Mesodermal cell (in vitro differentiated cells): ENCODE results near the gene USP34.

Experiments used
- H3K27ac ChIP-seq: 2 replicates; pipeline ENCODE4 v1.7.0; 2013; ENCODE audit warnings: mild to moderate bottlenecking, low read depth, low read length, moderate library complexity; ENCODE audit not compliant: severe bottlenecking
- H3K36me3 ChIP-seq: 2 replicates; pipeline ENCODE4 v1.7.1; 2013; ENCODE audit warnings: mild to moderate bottlenecking, low read length, moderate library complexity; ENCODE audit not compliant: control insufficient read depth, insufficient read depth
- H3K4me1 ChIP-seq: one replicate; pipeline ENCODE4 v1.7.1; 2013; ENCODE audit warnings: mild to moderate bottlenecking, low read length; ENCODE audit not compliant: insufficient read depth, control insufficient read depth, poor library complexity, severe bottlenecking
- H3K4me3 ChIP-seq: 2 replicates; pipeline ENCODE4 v1.7.0; 2013; ENCODE audit warnings: low read length, control low read depth, mild to moderate bottlenecking; ENCODE audit not compliant: insufficient read depth, poor library complexity, severe bottlenecking; ENCODE audit errors: extremely low read depth
- H3K9me3 ChIP-seq: 2 replicates; pipeline ENCODE4 v1.7.1; 2013; ENCODE audit warnings: mild to moderate bottlenecking, low read length, moderate library complexity; ENCODE audit not compliant: control insufficient read depth
- WGBS, 2 experiments: methylation state at CpG; one replicate each; pipeline ENCODE4 v1.1.5; 2013; ENCODE audit warnings: missing lambda C conversion rate in 2 of 2; ENCODE audit not compliant: insufficient coverage in 2 of 2; 5-methylcytosine and 5-hydroxymethylcytosine counted together

The USP34 gene

GRCh38 chr2:61425605-61426155 is 45.2 kb downstream of the USP34 start:
- H3K36me3 ChIP-seq, result peaks cover 4% of the 10 kb centered on the region
- WGBS, 2 experiments, result 81 to 92% methylated on average over 4 to 6 of the region's 6 CpGs
- no peak overlapping the region for H3K27ac ChIP-seq
- H3K9me3 ChIP-seq, result no peaks in the 10 kb centered on the region
- no peak overlapping the region for H3K4me3 ChIP-seq
- peaks cover 7% of the 10 kb centered on the region for H3K4me1 ChIP-seq

GRCh38 chr2:61423714-61424113 is 47.2 kb downstream of the USP34 start:
- WGBS, 2 experiments, result 100% methylated on average over 1 to 3 of the region's 3 CpGs
- Histone ChIP-seq H3K4me3 (no peak overlapping the region), H3K27ac (no peak overlapping the region), H3K36me3 (peaks cover 8% of the 10 kb centered on the region), H3K9me3 (no peaks in the 10 kb centered on the region), H3K4me1 (peaks cover 7% of the 10 kb centered on the region)

- Histone ChIP-seq H3K4me1 (peaks cover 7% of the 10 kb centered on the region), H3K27ac (no peak overlapping the region), H3K9me3 (no peaks in the 10 kb centered on the region), H3K36me3 (peaks cover 21% of the 10 kb centered on the region), H3K4me3 (no peak overlapping the region)
- 100% methylated on average over 1 of the region's 9 CpGs; no CpG with 5 or more reads in 1 of the 2 experiments for WGBS, 2 experiments
These were observed 49.3 kb downstream of the USP34 start for GRCh38 chr2:61421611-61422010.

GRCh38 chr2:61420991-61421544 is 49.8 kb downstream of the USP34 start:
- H3K4me1 ChIP-seq, result peaks cover 7% of the 10 kb centered on the region
- H3K9me3 ChIP-seq, result no peaks in the 10 kb centered on the region
- no peak overlapping the region for H3K4me3 ChIP-seq
- 84% methylated on average over 2 of the region's 3 CpGs; no CpG with 5 or more reads in 1 of the 2 experiments for WGBS, 2 experiments
- peaks cover 21% of the 10 kb centered on the region for H3K36me3 ChIP-seq
- no peak overlapping the region for H3K27ac ChIP-seq

GRCh38 chr2:61419570-61419969 is 51.3 kb downstream of the USP34 start:
- H3K9me3 ChIP-seq, result no peaks in the 10 kb centered on the region
- H3K4me3 ChIP-seq, result no peak overlapping the region
- H3K27ac ChIP-seq, result no peak overlapping the region
- H3K36me3 ChIP-seq, result peaks cover 21% of the 10 kb centered on the region
- H3K4me1 ChIP-seq, result no peaks in the 10 kb centered on the region

- WGBS, 2 experiments, result 100% methylated on average over 2 to 3 of the region's 5 CpGs
- Histone ChIP-seq H3K36me3 (peaks cover 21% of the 10 kb centered on the region), H3K9me3 (no peaks in the 10 kb centered on the region), H3K27ac (no peak overlapping the region), H3K4me1 (no peaks in the 10 kb centered on the region), H3K4me3 (no peak overlapping the region)
These were observed 51.8 kb downstream of the USP34 start for GRCh38 chr2:61419129-61419528.

GRCh38 chr2:61416871-61417645 is 53.8 kb downstream of the USP34 start:
- Histone ChIP-seq H3K9me3 (no peaks in the 10 kb centered on the region), H3K27ac (no peak overlapping the region), H3K4me1 (no peaks in the 10 kb centered on the region), H3K4me3 (no peak overlapping the region), H3K36me3 (peaks cover 21% of the 10 kb centered on the region)
- WGBS, 2 experiments, result 94 to 96% methylated on average over 6 to 7 of the region's 9 CpGs

- no peak overlapping the region for H3K27ac ChIP-seq
- H3K9me3 ChIP-seq, result no peaks in the 10 kb centered on the region
- no CpG with 5 or more reads among the region's 1 CpG for WGBS, 2 experiments
- H3K36me3 ChIP-seq, result peaks cover 16% of the 10 kb centered on the region
- no peaks in the 10 kb centered on the region for H3K4me1 ChIP-seq
- no peak overlapping the region for H3K4me3 ChIP-seq
These were observed 55.6 kb downstream of the USP34 start for GRCh38 chr2:61415265-61415664.

- H3K4me1 ChIP-seq, result no peaks in the 10 kb centered on the region
- H3K9me3 ChIP-seq, result no peaks in the 10 kb centered on the region
- WGBS, 2 experiments, result 90 to 100% methylated on average over 3 of the region's 3 CpGs
- H3K4me3 ChIP-seq, result no peak overlapping the region
- no peak overlapping the region for H3K27ac ChIP-seq
- H3K36me3 ChIP-seq, result peaks cover 20% of the 10 kb centered on the region
These were observed 56.2 kb downstream of the USP34 start for GRCh38 chr2:61414674-61415073.

- Histone ChIP-seq H3K36me3 (peaks cover 15% of the 10 kb centered on the region), H3K9me3 (no peaks in the 10 kb centered on the region), H3K4me1 (no peaks in the 10 kb centered on the region), H3K27ac (no peak overlapping the region), H3K4me3 (no peak overlapping the region)
- WGBS, 2 experiments, result 88 to 92% methylated on average over 3 to 4 of the region's 5 CpGs
These were observed 59.8 kb downstream of the USP34 start for GRCh38 chr2:61411109-61411508.

GRCh38 chr2:61410185-61410584 is 60.7 kb downstream of the USP34 start:
- WGBS, 2 experiments, result no CpG with 5 or more reads among the region's 3 CpGs
- Histone ChIP-seq H3K9me3 (no peaks in the 10 kb centered on the region), H3K4me3 (no peak overlapping the region), H3K36me3 (peaks cover 23% of the 10 kb centered on the region), H3K4me1 (no peaks in the 10 kb centered on the region), H3K27ac (no peak overlapping the region)
